ENCODE results near the gene KIF7. TPM values are rescaled to one million over a fixed set of nuclear protein-coding genes. Genes with fewer than 3 reads are reported as not detected.

KIF7 gene
- total and polyA plus RNA-seq, 2 donors (not counting 3 experiments of a cell fraction or from before 2014, with no cell fraction given) = 4.2 to 11.3 TPM

GRCh38 chr15:89657686-89658200, 2.5 kb upstream of the KIF7 start:
- no peak overlapping the region for H2AFZ ChIP-seq (ENCODE audit: low read depth, low read length)
- POLR2A ChIA-PET = no interaction called here
- CTCF ChIA-PET = interaction anchor here (1.1 to 1.3 kb wide), 2 partner anchors 10 to 15 kb away, joined by 4 to 5 read pairs; no protein-coding TSS in a partner anchor
- dilution Hi-C loops (cut with MboI; ENCODE audit: extremely low pct_ligation_motif_present, low sequenced_read_pairs) = no loop called here
- DNase-seq (ENCODE audit: low read depth, low spot score) (no peak), FAIRE-seq (no peak)
- no peaks in the 10 kb centered on the region for H3K36me3 ChIP-seq (ENCODE audit: control insufficient read depth in 2 of 2, extremely low read depth in 1 of 2, insufficient read depth in 2 of 2, low read length in 2 of 2)
- BruUV-seq (replicated peaks) = no TSS peak
- peaks cover 12% of the 10 kb centered on the region for H3K4me1 ChIP-seq (ENCODE audit: control insufficient read depth, extremely low read depth, insufficient read depth, low read length)
- H3K27me3 ChIP-seq (ENCODE audit: control insufficient read depth in 2 of 2, insufficient read depth in 2 of 2, low read length in 2 of 2) = no peaks in the 10 kb centered on the region
- H3K9ac ChIP-seq (replicated peaks; ENCODE audit: extremely low read depth, insufficient read depth, low read length) = no peak overlapping the region
- peaks cover 5% of the 10 kb centered on the region for H3K79me2 ChIP-seq (ENCODE audit: control insufficient read depth, insufficient read depth, low read length)
- H3K4me2 ChIP-seq (ENCODE audit: insufficient read depth, low read length) = no peak overlapping the region
- intact Hi-C loops (cut with micrococcal nuclease) = no loop called here
- no peaks in the 10 kb centered on the region for H3K9me3 ChIP-seq (replicated peaks; ENCODE audit: control insufficient read depth, insufficient read depth, low read length)
- H3K4me3 ChIP-seq (replicated peaks in 1 of 3; ENCODE audit: insufficient read depth in 1 of 3, low read depth in 1 of 3, low read length in 3 of 3) = no peak overlapping the region
- TF ChIP-seq EZH2 (IDR thresholded peaks at IDR 0.05; ENCODE audit: borderline replicate concordance, low read depth, low read length, severe bottlenecking) (no peak), JUN (IDR thresholded peaks at IDR 0.05; ENCODE audit: borderline replicate concordance, insufficient read depth, insufficient read length, low read depth) (no peak), MYC (IDR thresholded peaks at IDR 0.05; ENCODE audit: low read depth, low read length) (no peak), POLR2A (IDR thresholded peaks at IDR 0.05; ENCODE audit: low read depth, low read length) (no peak), POLR2AphosphoS5 (IDR thresholded peaks at IDR 0.05; ENCODE audit: insufficient read depth, low read depth, low read length) (no peak), GATA2 (IDR thresholded peaks at IDR 0.05; ENCODE audit: insufficient read depth, insufficient read length, low read depth, low read length) (no peak), FOS (IDR thresholded peaks at IDR 0.05; ENCODE audit: borderline replicate concordance, insufficient read depth, low read length) (no peak)
- TF ChIP-seq, protein P1, sequence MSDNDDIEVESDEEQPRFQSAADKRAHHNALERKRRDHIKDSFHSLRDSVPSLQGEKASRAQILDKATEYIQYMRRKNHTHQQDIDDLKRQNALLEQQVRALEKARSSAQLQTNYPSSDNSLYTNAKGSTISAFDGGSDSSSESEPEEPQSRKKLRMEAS (IDR thresholded peaks at IDR 0.05; ENCODE audit: insufficient read depth, insufficient read length) = no peak
- H4K20me1 ChIP-seq (replicated peaks; ENCODE audit: control insufficient read depth, extremely low read depth, insufficient read depth, low read length) = no peaks in the 10 kb centered on the region
- H3K9me1 ChIP-seq (replicated peaks; ENCODE audit: control insufficient read depth, extremely low read depth, insufficient read depth, low read length) = no peaks in the 10 kb centered on the region
- H3K27ac ChIP-seq (ENCODE audit: insufficient read depth, low read depth, low read length) = no peak overlapping the region

Data from endothelial cell of umbilical vein (primary cell).